ENCODE data around the gene TMEM37.

The TMEM37 gene

GRCh38 chr2:119475225-119475856 is 43.7 kb downstream of the TMEM37 start:
- H3K27me3 Mint-ChIP-seq, result peaks cover 25% of the 10 kb centered on the region
- peaks cover 5% of the 10 kb centered on the region for H3K4me1 Mint-ChIP-seq
- H3K9me3 Mint-ChIP-seq, result no peaks in the 10 kb centered on the region
- ATAC-seq (replicated peaks; ENCODE audit: extremely low read depth, poor library complexity, severe bottlenecking) (no peak), DNase-seq (ENCODE audit: low spot score in 2 of 2) (no peak)
- no peak overlapping the region for H3K4me3 Mint-ChIP-seq
- peaks cover 3% of the 10 kb centered on the region for H3K36me3 Mint-ChIP-seq (ENCODE audit: insufficient read depth)
- H3K27ac Mint-ChIP-seq (ENCODE audit: low read depth), result no peak overlapping the region

GRCh38 chr2:119475857-119476244 is 44.2 kb downstream of the TMEM37 start:
- Mint-ChIP-seq H3K4me1 (peaks cover 5% of the 10 kb centered on the region), H3K36me3 (ENCODE audit: insufficient read depth) (peaks cover 5% of the 10 kb centered on the region), H3K4me3 (no peak overlapping the region), H3K27me3 (peaks cover 30% of the 10 kb centered on the region), H3K27ac (ENCODE audit: low read depth) (no peak overlapping the region), H3K9me3 (no peaks in the 10 kb centered on the region)
- DNase-seq (ENCODE audit: low spot score in 2 of 2) (no peak), ATAC-seq (replicated peaks; ENCODE audit: extremely low read depth, poor library complexity, severe bottlenecking) (no peak)

- no peaks in the 10 kb centered on the region for H3K9me3 Mint-ChIP-seq
- H3K27ac Mint-ChIP-seq (ENCODE audit: low read depth), result no peak overlapping the region
- H3K27me3 Mint-ChIP-seq, result peaks cover 36% of the 10 kb centered on the region
- ATAC-seq (replicated peaks; ENCODE audit: extremely low read depth, poor library complexity, severe bottlenecking) (peak; percentile 52), DNase-seq (ENCODE audit: low spot score in 2 of 2) (no peak)
- peaks cover 5% of the 10 kb centered on the region for H3K36me3 Mint-ChIP-seq (ENCODE audit: insufficient read depth)
- H3K4me1 Mint-ChIP-seq, result peaks cover 5% of the 10 kb centered on the region
- no peak overlapping the region for H3K4me3 Mint-ChIP-seq
Observed at GRCh38 chr2:119476301-119477112, 44.9 kb downstream of the TMEM37 start.

GRCh38 chr2:119477113-119477505 is 45.5 kb downstream of the TMEM37 start:
- H3K27me3 Mint-ChIP-seq, result peaks cover 38% of the 10 kb centered on the region
- H3K27ac Mint-ChIP-seq (ENCODE audit: low read depth), result no peak overlapping the region
- DNase-seq (ENCODE audit: low spot score in 2 of 2) (no peak), ATAC-seq (replicated peaks; ENCODE audit: extremely low read depth, poor library complexity, severe bottlenecking) (no peak)
- H3K4me1 Mint-ChIP-seq, result peaks cover 5% of the 10 kb centered on the region
- H3K36me3 Mint-ChIP-seq (ENCODE audit: insufficient read depth), result peaks cover 5% of the 10 kb centered on the region
- no peak overlapping the region for H3K4me3 Mint-ChIP-seq
- H3K9me3 Mint-ChIP-seq, result no peaks in the 10 kb centered on the region

- H3K4me3 Mint-ChIP-seq, result no peak overlapping the region
- DNase-seq (ENCODE audit: low spot score in 2 of 2) (no peak), ATAC-seq (replicated peaks; ENCODE audit: extremely low read depth, poor library complexity, severe bottlenecking) (no peak)
- no peaks in the 10 kb centered on the region for H3K9me3 Mint-ChIP-seq
- peaks cover 5% of the 10 kb centered on the region for H3K4me1 Mint-ChIP-seq
- no peak overlapping the region for H3K27ac Mint-ChIP-seq (ENCODE audit: low read depth)
- H3K27me3 Mint-ChIP-seq, result peaks cover 41% of the 10 kb centered on the region
- peaks cover 5% of the 10 kb centered on the region for H3K36me3 Mint-ChIP-seq (ENCODE audit: insufficient read depth)
Observed at GRCh38 chr2:119478188-119478977, 46.7 kb downstream of the TMEM37 start.

- DNase-seq (ENCODE audit: low spot score in 2 of 2), result no peak
- no peaks in the 10 kb centered on the region for H3K9me3 Mint-ChIP-seq
- H3K36me3 Mint-ChIP-seq (ENCODE audit: insufficient read depth), result peaks cover 5% of the 10 kb centered on the region
- no peak for ATAC-seq (replicated peaks; ENCODE audit: extremely low read depth, poor library complexity, severe bottlenecking)
- no peak overlapping the region for H3K27ac Mint-ChIP-seq (ENCODE audit: low read depth)
- H3K4me1 Mint-ChIP-seq, result peaks cover 5% of the 10 kb centered on the region
- H3K27me3 Mint-ChIP-seq, result peaks cover 46% of the 10 kb centered on the region
- no peak overlapping the region for H3K4me3 Mint-ChIP-seq
Observed at GRCh38 chr2:119478978-119479295, 47.3 kb downstream of the TMEM37 start.

- ATAC-seq (replicated peaks; ENCODE audit: extremely low read depth, poor library complexity, severe bottlenecking), result no peak
- Mint-ChIP-seq H3K4me1 (peaks cover 5% of the 10 kb centered on the region), H3K9me3 (no peaks in the 10 kb centered on the region), H3K27me3 (peaks cover 59% of the 10 kb centered on the region), H3K27ac (ENCODE audit: low read depth) (no peak overlapping the region), H3K4me3 (no peak overlapping the region), H3K36me3 (ENCODE audit: insufficient read depth) (peaks cover 5% of the 10 kb centered on the region)
- DNase-seq (ENCODE audit: low spot score in 2 of 2), result no peak
Observed at GRCh38 chr2:119480184-119480583, 48.5 kb downstream of the TMEM37 start.

- Mint-ChIP-seq H3K4me3 (no peak overlapping the region), H3K36me3 (ENCODE audit: insufficient read depth) (peaks cover 5% of the 10 kb centered on the region), H3K9me3 (no peaks in the 10 kb centered on the region), H3K4me1 (peaks cover 5% of the 10 kb centered on the region), H3K27ac (ENCODE audit: low read depth) (no peak overlapping the region), H3K27me3 (peaks cover 64% of the 10 kb centered on the region)
- ATAC-seq (replicated peaks; ENCODE audit: extremely low read depth, poor library complexity, severe bottlenecking) (no peak), DNase-seq (ENCODE audit: low spot score in 2 of 2) (no peak)
Observed at GRCh38 chr2:119480718-119481142, 49.1 kb downstream of the TMEM37 start.

GRCh38 chr2:119481501-119482455 is 50.1 kb downstream of the TMEM37 start:
- peaks cover 5% of the 10 kb centered on the region for H3K36me3 Mint-ChIP-seq (ENCODE audit: insufficient read depth)
- H3K4me1 Mint-ChIP-seq, result no peaks in the 10 kb centered on the region
- no peak for ATAC-seq (replicated peaks; ENCODE audit: extremely low read depth, poor library complexity, severe bottlenecking)
- no peak for DNase-seq (ENCODE audit: low spot score in 2 of 2)
- H3K9me3 Mint-ChIP-seq, result no peaks in the 10 kb centered on the region
- H3K4me3 Mint-ChIP-seq, result no peak overlapping the region
- H3K27me3 Mint-ChIP-seq, result peaks cover 65% of the 10 kb centered on the region
- H3K27ac Mint-ChIP-seq (ENCODE audit: low read depth), result no peak overlapping the region

- Mint-ChIP-seq H3K9me3 (no peaks in the 10 kb centered on the region), H3K4me1 (no peaks in the 10 kb centered on the region), H3K36me3 (ENCODE audit: insufficient read depth) (peaks cover 2% of the 10 kb centered on the region), H3K27me3 (peaks cover 63% of the 10 kb centered on the region), H3K4me3 (no peak overlapping the region), H3K27ac (ENCODE audit: low read depth) (no peak overlapping the region)
- DNase-seq (ENCODE audit: low spot score in 2 of 2) (no peak), ATAC-seq (replicated peaks; ENCODE audit: extremely low read depth, poor library complexity, severe bottlenecking) (no peak)
Observed at GRCh38 chr2:119482481-119483394, 51.1 kb downstream of the TMEM37 start.

- Mint-ChIP-seq H3K9me3 (no peaks in the 10 kb centered on the region), H3K27ac (ENCODE audit: low read depth) (no peak overlapping the region), H3K27me3 (peaks cover 60% of the 10 kb centered on the region), H3K4me1 (no peaks in the 10 kb centered on the region), H3K36me3 (ENCODE audit: insufficient read depth) (peaks cover 2% of the 10 kb centered on the region), H3K4me3 (no peak overlapping the region)
- DNase-seq (ENCODE audit: low spot score in 2 of 2) (no peak), ATAC-seq (replicated peaks; ENCODE audit: extremely low read depth, poor library complexity, severe bottlenecking) (no peak)
Observed at GRCh38 chr2:119483395-119483753, 51.7 kb downstream of the TMEM37 start.
